ENCODE data around the gene PLET1. TPM values are rescaled to one million over a fixed set of nuclear protein-coding genes. Genes with fewer than 3 reads are reported as not detected.

The PLET1 gene
- total RNA-seq, 2 experiments from 2014 or later: not detected

DNA sequence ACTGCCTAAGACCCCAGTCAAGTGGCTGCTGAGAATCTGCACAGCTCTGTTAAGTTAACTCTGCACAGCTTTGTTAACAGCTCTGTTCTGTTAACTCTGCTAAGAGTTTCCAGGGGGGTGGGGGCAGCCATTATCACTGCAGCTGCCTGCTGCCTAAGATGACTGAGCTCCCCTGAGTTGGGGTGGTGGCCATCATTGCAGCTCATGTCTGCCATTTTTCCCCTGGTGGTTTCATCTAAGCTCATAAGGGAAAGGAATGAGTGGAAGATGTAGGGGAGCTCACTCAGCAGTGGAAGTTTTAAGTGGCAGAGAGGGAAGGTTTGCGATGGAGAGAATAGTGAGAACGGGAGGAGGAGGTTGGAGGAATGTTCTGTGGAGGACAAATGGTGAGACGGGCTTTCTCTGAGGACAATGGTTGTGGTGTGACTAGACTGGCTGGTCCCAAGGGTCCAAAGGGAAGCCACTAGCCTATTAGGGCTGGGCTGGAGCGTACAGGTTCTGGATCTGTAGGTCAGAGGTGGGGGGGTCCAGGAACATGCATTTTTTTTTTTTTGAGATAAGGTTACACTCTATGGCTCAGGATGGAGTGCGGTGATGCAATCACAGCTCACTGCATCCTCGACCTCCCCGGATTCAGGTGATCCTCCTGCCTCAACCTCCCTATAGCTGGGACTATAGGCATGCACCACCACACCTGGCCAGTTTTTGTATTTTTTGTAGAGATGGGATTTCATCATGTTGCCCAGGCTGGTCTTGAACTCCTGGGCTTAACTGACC lies 13.5 kb upstream of the PLET1 start:
- no peak overlapping the region for H3K4me2 ChIP-seq (ENCODE audit: low read length)
- no peaks in the 10 kb centered on the region for H4K20me1 ChIP-seq (ENCODE audit: insufficient read depth, low read length)
- BruUV-seq (replicated peaks): no TSS peak
- H3K9me3 ChIP-seq (ENCODE audit: low read length): no peaks in the 10 kb centered on the region
- H3K79me2 ChIP-seq (ENCODE audit: insufficient read depth, low read depth, low read length): no peaks in the 10 kb centered on the region
- H2AFZ ChIP-seq (ENCODE audit: low read length): no peak overlapping the region
- no peaks in the 10 kb centered on the region for H3K36me3 ChIP-seq (ENCODE audit: insufficient read depth, low read length)
- H3K27ac ChIP-seq (ENCODE audit: low read depth, low read length, poor library complexity, severe bottlenecking): no peak overlapping the region
- intact Hi-C loops (cut with micrococcal nuclease; ENCODE audit: unreplicated experiment): no loop called here
- H3K9me2 ChIP-seq (ENCODE audit: insufficient read depth, low read length): no peaks in the 10 kb centered on the region
- H3K4me3 ChIP-seq (ENCODE audit: low read depth, low read length, poor library complexity, severe bottlenecking): no peak overlapping the region
- no peaks in the 10 kb centered on the region for H3K4me1 ChIP-seq (ENCODE audit: insufficient read depth, low read length, poor library complexity, severe bottlenecking)
- ChIA-PET CTCF (ENCODE audit: unreplicated experiment) (no interaction called here), POLR2A (interaction anchor here (1.0 kb wide), 1 partner anchor 9 kb away, joined by 5 read pairs; no protein-coding TSS in a partner anchor)
- no peak for DNase-seq (ENCODE audit: low spot score)
- TF ChIP-seq, protein P1, sequence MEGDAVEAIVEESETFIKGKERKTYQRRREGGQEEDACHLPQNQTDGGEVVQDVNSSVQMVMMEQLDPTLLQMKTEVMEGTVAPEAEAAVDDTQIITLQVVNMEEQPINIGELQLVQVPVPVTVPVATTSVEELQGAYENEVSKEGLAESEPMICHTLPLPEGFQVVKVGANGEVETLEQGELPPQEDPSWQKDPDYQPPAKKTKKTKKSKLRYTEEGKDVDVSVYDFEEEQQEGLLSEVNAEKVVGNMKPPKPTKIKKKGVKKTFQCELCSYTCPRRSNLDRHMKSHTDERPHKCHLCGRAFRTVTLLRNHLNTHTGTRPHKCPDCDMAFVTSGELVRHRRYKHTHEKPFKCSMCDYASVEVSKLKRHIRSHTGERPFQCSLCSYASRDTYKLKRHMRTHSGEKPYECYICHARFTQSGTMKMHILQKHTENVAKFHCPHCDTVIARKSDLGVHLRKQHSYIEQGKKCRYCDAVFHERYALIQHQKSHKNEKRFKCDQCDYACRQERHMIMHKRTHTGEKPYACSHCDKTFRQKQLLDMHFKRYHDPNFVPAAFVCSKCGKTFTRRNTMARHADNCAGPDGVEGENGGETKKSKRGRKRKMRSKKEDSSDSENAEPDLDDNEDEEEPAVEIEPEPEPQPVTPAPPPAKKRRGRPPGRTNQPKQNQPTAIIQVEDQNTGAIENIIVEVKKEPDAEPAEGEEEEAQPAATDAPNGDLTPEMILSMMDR (conservative IDR thresholded peaks at IDR 0.05; ENCODE audit: low read length): no peak
- TF ChIP-seq EZH2phosphoT487 (IDR thresholded peaks at IDR 0.05; ENCODE audit: borderline replicate concordance, low read depth, low read length): no peak

DNA sequence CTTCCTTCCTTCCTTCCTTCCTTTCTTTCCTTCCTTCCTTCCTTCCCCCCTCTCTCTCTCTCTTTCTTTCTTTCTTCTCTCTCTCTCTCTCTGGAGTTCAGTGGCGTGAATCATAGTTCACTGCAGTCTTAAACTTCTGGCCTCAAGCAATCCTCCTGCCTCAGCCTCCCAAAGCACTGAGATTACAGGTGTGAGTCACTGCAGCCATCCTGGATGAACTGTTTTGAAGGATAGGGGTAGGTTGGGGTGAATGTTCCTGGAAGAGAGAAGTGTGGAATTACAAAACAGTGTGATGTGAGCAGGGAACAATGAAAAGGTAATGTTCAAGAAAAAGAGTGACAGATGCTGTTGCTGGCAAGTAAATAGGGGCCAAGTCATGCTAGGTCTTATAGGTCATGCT lies 12.4 kb upstream of the PLET1 start:
- intact Hi-C loops (cut with micrococcal nuclease; ENCODE audit: unreplicated experiment): no loop called here
- ChIA-PET POLR2A (no interaction called here), CTCF (ENCODE audit: unreplicated experiment) (no interaction called here)
- Histone ChIP-seq H3K9me3 (ENCODE audit: low read length) (no peaks in the 10 kb centered on the region), H3K9me2 (ENCODE audit: insufficient read depth, low read length) (no peaks in the 10 kb centered on the region), H2AFZ (ENCODE audit: low read length) (no peak overlapping the region), H3K4me2 (ENCODE audit: low read length) (no peak overlapping the region), H3K79me2 (ENCODE audit: insufficient read depth, low read depth, low read length) (no peaks in the 10 kb centered on the region), H4K20me1 (ENCODE audit: insufficient read depth, low read length) (no peaks in the 10 kb centered on the region), H3K27ac (ENCODE audit: low read depth, low read length, poor library complexity, severe bottlenecking) (no peak overlapping the region), H3K4me1 (ENCODE audit: insufficient read depth, low read length, poor library complexity, severe bottlenecking) (no peaks in the 10 kb centered on the region), H3K4me3 (ENCODE audit: low read depth, low read length, poor library complexity, severe bottlenecking) (no peak overlapping the region), H3K36me3 (ENCODE audit: insufficient read depth, low read length) (no peaks in the 10 kb centered on the region)
- TF ChIP-seq EZH2phosphoT487 (IDR thresholded peaks at IDR 0.05; ENCODE audit: borderline replicate concordance, low read depth, low read length): no peak
- TF ChIP-seq, protein P1 (conservative IDR thresholded peaks at IDR 0.05; ENCODE audit: low read length): no peak
- DNase-seq (ENCODE audit: low spot score): no peak
- BruUV-seq (replicated peaks): no TSS peak

DNA sequence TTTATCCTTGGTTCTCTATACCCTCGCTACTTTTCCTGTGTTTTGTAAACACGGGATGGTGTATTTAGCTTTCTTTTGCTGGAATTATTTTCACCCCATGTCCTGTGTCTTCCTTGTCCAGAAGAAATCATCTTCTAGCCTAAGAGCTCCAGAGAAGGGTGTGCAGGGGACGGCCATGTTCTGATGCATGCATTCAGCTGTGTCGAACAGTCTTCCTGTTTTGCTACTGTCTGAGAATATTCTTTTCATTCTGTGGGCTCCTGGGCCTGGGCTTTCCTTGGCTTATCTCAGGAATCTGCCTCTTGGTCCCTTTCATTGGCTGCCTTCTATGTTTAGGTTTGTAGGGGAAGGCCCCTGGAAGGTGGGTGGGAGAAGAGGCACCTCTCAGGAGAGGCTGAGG lies 10.6 kb upstream of the PLET1 start:
- Histone ChIP-seq H3K4me2 (ENCODE audit: low read length) (no peak overlapping the region), H3K9me2 (ENCODE audit: insufficient read depth, low read length) (no peaks in the 10 kb centered on the region), H3K4me3 (ENCODE audit: low read depth, low read length, poor library complexity, severe bottlenecking) (no peak overlapping the region), H3K9me3 (ENCODE audit: low read length) (no peaks in the 10 kb centered on the region), H3K4me1 (ENCODE audit: insufficient read depth, low read length, poor library complexity, severe bottlenecking) (no peaks in the 10 kb centered on the region), H4K20me1 (ENCODE audit: insufficient read depth, low read length) (no peaks in the 10 kb centered on the region), H3K27ac (ENCODE audit: low read depth, low read length, poor library complexity, severe bottlenecking) (no peak overlapping the region), H2AFZ (ENCODE audit: low read length) (no peak overlapping the region), H3K79me2 (ENCODE audit: insufficient read depth, low read depth, low read length) (no peaks in the 10 kb centered on the region), H3K36me3 (ENCODE audit: insufficient read depth, low read length) (no peaks in the 10 kb centered on the region)
- TF ChIP-seq EZH2phosphoT487 (IDR thresholded peaks at IDR 0.05; ENCODE audit: borderline replicate concordance, low read depth, low read length): no peak
- TF ChIP-seq, protein P1 (conservative IDR thresholded peaks at IDR 0.05; ENCODE audit: low read length): no peak
- intact Hi-C loops (cut with micrococcal nuclease; ENCODE audit: unreplicated experiment): no loop called here
- ChIA-PET CTCF (ENCODE audit: unreplicated experiment) (interaction anchor here (0.6 kb wide), 1 partner anchor 9 kb away, joined by 3 read pairs; no protein-coding TSS in a partner anchor), POLR2A (interaction anchor here (0.9 to 1.1 kb wide), 2 partner anchors 8 to 18 kb away, joined by 3 to 5 read pairs; no protein-coding TSS in a partner anchor)
- BruUV-seq (replicated peaks): no TSS peak
- no peak for DNase-seq (ENCODE audit: low spot score)
